Measurements from ENCODE around the gene METTL17.
"Not testable (repeated sequence)": the region's sequence is repeated elsewhere in the genome, so short reads cannot be mapped to it uniquely, and the experiment has no call there.

METTL17 gene

GRCh38 chr14:20997115-20997514, 7.3 kb downstream of the METTL17 start:
- no peak for FAIRE-seq

- FAIRE-seq, result no peak
Measured at GRCh38 chr14:20997564-20997963, 7.8 kb downstream of the METTL17 start.

- no peak for FAIRE-seq
Measured at GRCh38 chr14:20998139-20998538, 8.4 kb downstream of the METTL17 start.

GRCh38 chr14:20998674-20999366, 9.0 kb downstream of the METTL17 start, which contains the start of gene SLC39A2:
Gene SLC39A2, plus strand, starts transcription at chr14:20999293. Its CDS starts 154 bp downstream, at chr14:20999447.
- FAIRE-seq, result no peak

- no peak for FAIRE-seq
Measured at GRCh38 chr14:20999591-20999990, 9.8 kb downstream of the METTL17 start.

- FAIRE-seq, result no peak
Measured at GRCh38 chr14:21001218-21001617, 11.4 kb downstream of the METTL17 start.

- no peak for FAIRE-seq
Measured at GRCh38 chr14:21003788-21004346, 14.1 kb downstream of the METTL17 start.

GRCh38 chr14:21009721-21010120, 19.9 kb downstream of the METTL17 start:
- not testable (repeated sequence) for FAIRE-seq

GRCh38 chr14:21011136-21011535, 21.4 kb downstream of the METTL17 start:
- FAIRE-seq, result no peak

GRCh38 chr14:21014761-21015190, 25.0 kb downstream of the METTL17 start:
- FAIRE-seq, result peak; percentile 85

- no peak for FAIRE-seq
Measured at GRCh38 chr14:21015312-21015711, 25.5 kb downstream of the METTL17 start.

- FAIRE-seq, result no peak
Measured at GRCh38 chr14:21016413-21017190, 26.8 kb downstream of the METTL17 start.

GRCh38 chr14:21017528-21018245, 27.9 kb downstream of the METTL17 start:
- FAIRE-seq, result no peak

- no peak for FAIRE-seq
Measured at GRCh38 chr14:21018286-21018685, 28.5 kb downstream of the METTL17 start.

- no peak for FAIRE-seq
Measured at GRCh38 chr14:21018781-21019180, 29.0 kb downstream of the METTL17 start.

- FAIRE-seq, result no peak
Measured at GRCh38 chr14:21019366-21019765, 29.6 kb downstream of the METTL17 start.

GRCh38 chr14:21020977-21021545, 31.3 kb downstream of the METTL17 start:
- no peak for FAIRE-seq

- no peak for FAIRE-seq
Measured at GRCh38 chr14:21022686-21023085, 32.9 kb downstream of the METTL17 start.

- no peak for FAIRE-seq
Measured at GRCh38 chr14:21023174-21023573, 33.4 kb downstream of the METTL17 start.

- FAIRE-seq, result no peak
Measured at GRCh38 chr14:21023817-21024584, 34.2 kb downstream of the METTL17 start.

GRCh38 chr14:21024585-21025370, 35.0 kb downstream of the METTL17 start, which contains the start of gene NDRG2:
Gene NDRG2, minus strand, starts transcription at chr14:21025061. Its CDS starts 1,746 bp downstream, at chr14:21023315.
- no peak for FAIRE-seq
